GM12873 (cell line): ENCODE results near the gene BRD9.
A peak's percentile ranks its signal among the peaks of the same experiment; 100 is the strongest.

ENCODE experiments used
- CTCF ChIP-seq: IDR thresholded peaks from 2 replicates; pipeline ENCODE4 v1.5.1; 2012; ENCODE audit warnings: low read depth, mild to moderate bottlenecking, moderate library complexity, low read length, control low read depth; ENCODE audit not compliant: insufficient read depth; ENCODE audit errors: missing control alignments

BRD9 gene

GRCh38 chr5:926417-927171, 34.0 kb upstream of the BRD9 start:
- peak; percentile 39 for TF ChIP-seq CTCF

GRCh38 chr5:923281-923873, 30.8 kb upstream of the BRD9 start:
- peak; percentile 94 for TF ChIP-seq CTCF

- TF ChIP-seq CTCF = no peak
Measured at GRCh38 chr5:922436-923280, 30.1 kb upstream of the BRD9 start.

GRCh38 chr5:921456-922435, 29.1 kb upstream of the BRD9 start:
- TF ChIP-seq CTCF = no peak

- no peak for TF ChIP-seq CTCF
Measured at GRCh38 chr5:920321-920720, 27.7 kb upstream of the BRD9 start.

- no peak for TF ChIP-seq CTCF
Measured at GRCh38 chr5:919356-920000, 26.9 kb upstream of the BRD9 start.
